GM21381 (cell line): ENCODE measurements around the gene PLEKHA7.
"Not testable (repeated sequence)": the region's sequence is repeated elsewhere in the genome, so short reads cannot be mapped to it uniquely, and the experiment has no call there.

Experiments used
- ATAC-seq: cut with Tn5 transposase; IDR thresholded peaks from one replicate; pipeline ENCODE4 v1.9.1; 2021; ENCODE audit warnings: mild to moderate bottlenecking, moderate library complexity; ENCODE audit not compliant: unreplicated experiment

PLEKHA7 gene

GRCh38 chr11:17008099-17008498 lies 6.1 kb downstream of the PLEKHA7 start:
- ATAC-seq = no peak

- no peak for ATAC-seq
These were observed 8.6 kb downstream of the PLEKHA7 start for GRCh38 chr11:17005646-17006045.

GRCh38 chr11:17004486-17005148 lies 9.6 kb downstream of the PLEKHA7 start:
- ATAC-seq = no peak

- ATAC-seq = no peak
These were observed 10.8 kb downstream of the PLEKHA7 start for GRCh38 chr11:17003426-17003825.

- ATAC-seq = no peak
These were observed 11.7 kb downstream of the PLEKHA7 start for GRCh38 chr11:17002543-17002942.

- ATAC-seq = no peak
These were observed 12.4 kb downstream of the PLEKHA7 start for GRCh38 chr11:17001806-17002205.

- ATAC-seq = no peak
These were observed 13.2 kb downstream of the PLEKHA7 start for GRCh38 chr11:17000987-17001386.

GRCh38 chr11:17000253-17000652 lies 14.0 kb downstream of the PLEKHA7 start:
- not testable (repeated sequence) for ATAC-seq

- no peak for ATAC-seq
These were observed 15.1 kb downstream of the PLEKHA7 start for GRCh38 chr11:16999116-16999515.

GRCh38 chr11:16997624-16998023 lies 16.6 kb downstream of the PLEKHA7 start:
- no peak for ATAC-seq

GRCh38 chr11:16993495-16993894 lies 20.7 kb downstream of the PLEKHA7 start:
- ATAC-seq = no peak

- ATAC-seq = no peak
These were observed 21.4 kb downstream of the PLEKHA7 start for GRCh38 chr11:16992846-16993245.

- ATAC-seq = no peak
These were observed 24.7 kb downstream of the PLEKHA7 start for GRCh38 chr11:16989554-16989953.

- ATAC-seq = no peak
These were observed 27.0 kb downstream of the PLEKHA7 start for GRCh38 chr11:16987205-16987568.

- ATAC-seq = peak; percentile 97
These were observed 27.6 kb downstream of the PLEKHA7 start for GRCh38 chr11:16986434-16987204.

GRCh38 chr11:16985297-16985696 lies 28.9 kb downstream of the PLEKHA7 start:
- no peak for ATAC-seq

- ATAC-seq = no peak
These were observed 30.0 kb downstream of the PLEKHA7 start for GRCh38 chr11:16984229-16984628.

GRCh38 chr11:16982809-16983208 lies 31.4 kb downstream of the PLEKHA7 start:
- no peak for ATAC-seq

- ATAC-seq = no peak
These were observed 31.9 kb downstream of the PLEKHA7 start for GRCh38 chr11:16982256-16982671.

GRCh38 chr11:16981651-16982194 lies 32.5 kb downstream of the PLEKHA7 start:
- ATAC-seq = no peak

- no peak for ATAC-seq
These were observed 34.3 kb downstream of the PLEKHA7 start for GRCh38 chr11:16979703-16980622.
